T-cell (primary cell): ENCODE measurements around the gene NTN5. TPM values are rescaled to one million over a fixed set of nuclear protein-coding genes. Genes with fewer than 3 reads are reported as not detected.
A peak's percentile ranks its signal among the peaks of the same experiment; 100 is the strongest.
"Not testable (repeated sequence)": the region's sequence is repeated elsewhere in the genome, so short reads cannot be mapped to it uniquely, and the experiment has no call there.

Experiments used
- ATAC-seq, 4 experiments: fragments of 200-7000 bp in 3 of 4; fragments of 150-1000 bp in 1 of 4; cut with Tn5 transposase; replicated peaks in 1 of 4; 1 replicate in 3 of 4; 2 replicates in 1 of 4; pipeline ENCODE4 v1.10.0; 2021; ENCODE audit warnings: moderate library complexity in 3 of 4, mild to moderate bottlenecking in 2 of 4, moderate number of reproducible peaks in 1 of 4
- CTCF ChIA-PET, 2 donors: fragments of 300-600 bp; sonication (Branson Sonifier 250); formaldehyde crosslinking; loops; one replicate each; lab custom pipeline; 2022; ENCODE audit warnings: antibody characterized with exemption in 2 of 2; lab: Charles Lee
- POLR2A ChIA-PET, 2 donors: fragments of 300-600 bp; sonication (Branson Sonifier 250); formaldehyde crosslinking; loops; one replicate each; lab custom pipeline; 2022; ENCODE audit warnings: antibody characterized with exemption in 2 of 2; lab: Charles Lee
- DNase-seq, 35 experiments: peaks; one replicate each; pipeline versions ENCODE4 v3.0.0 to v3.0.0-alpha.2; 2013 to 2023
- H3K27ac ChIP-seq: one replicate; pipeline ENCODE4 v1.5.1; 2013; ENCODE audit warnings: low read length
- H3K27me3 ChIP-seq, 2 experiments: replicated peaks in 1 of 2; 1 replicate in 1 of 2; 2 replicates in 1 of 2; pipeline versions ENCODE4 v1.6.1 to v1.7.0; 2013; ENCODE audit warnings: low read length in 1 of 2, mixed read lengths in 1 of 2; ENCODE audit not compliant: control insufficient read depth in 2 of 2, insufficient read depth in 2 of 2; ENCODE audit errors: extremely low read depth in 1 of 2
- H3K36me3 ChIP-seq, 2 donors: 1 replicate in 1 of 2; 2 replicates in 1 of 2; pipeline versions ENCODE4 v1.6.1 to v1.7.0; 2013; ENCODE audit warnings: low read length in 1 of 2; ENCODE audit not compliant: control insufficient read depth in 2 of 2, insufficient read depth in 1 of 2; ENCODE audit errors: extremely low read depth in 1 of 2
- H3K4me1 ChIP-seq, 2 experiments: 1 replicate in 1 of 2; 2 replicates in 1 of 2; pipeline versions ENCODE4 v1.6.1 to v1.7.0; 2013; ENCODE audit warnings: low read length in 2 of 2, mixed read lengths in 1 of 2; ENCODE audit not compliant: insufficient read depth in 2 of 2, control insufficient read depth in 1 of 2; ENCODE audit errors: extremely low read depth in 1 of 2
- H3K4me3 ChIP-seq, 2 donors: 1 replicate in 1 of 2; 2 replicates in 1 of 2; pipeline versions ENCODE4 v1.5.1 to v1.7.0; 2013; ENCODE audit warnings: mild to moderate bottlenecking in 2 of 2, low read length in 1 of 2, moderate library complexity in 1 of 2; ENCODE audit not compliant: control insufficient read depth in 1 of 2; ENCODE audit errors: extremely low read depth in 1 of 2
- H3K9me3 ChIP-seq: 2 replicates; pipeline ENCODE4 v1.7.0; 2013
- H3K27ac Mint-ChIP-seq, 2 donors: one replicate each; pipeline ENCODE4 v1.8.0; 2020 to 2021; ENCODE audit warnings: mild to moderate bottlenecking in 2 of 2, mixed read lengths in 2 of 2
- H3K27me3 Mint-ChIP-seq, 2 donors: one replicate each; pipeline ENCODE4 v1.8.0; 2021 to 2022; ENCODE audit warnings: mixed read lengths in 2 of 2
- H3K36me3 Mint-ChIP-seq: one replicate; pipeline ENCODE4 v1.8.0; 2021; ENCODE audit warnings: mixed read lengths
- H3K4me1 Mint-ChIP-seq, 3 donors: one replicate each; pipeline ENCODE4 v1.8.0; 2020 to 2022; ENCODE audit warnings: mixed read lengths in 3 of 3, mild to moderate bottlenecking in 1 of 3
- H3K4me3 Mint-ChIP-seq, 3 donors: one replicate each; pipeline ENCODE4 v1.8.0; 2020 to 2022; ENCODE audit warnings: mild to moderate bottlenecking in 3 of 3, mixed read lengths in 3 of 3, moderate library complexity in 3 of 3
- H3K9me3 Mint-ChIP-seq, 3 donors: one replicate each; pipeline ENCODE4 v1.8.0; 2020 to 2022; ENCODE audit warnings: mixed read lengths in 3 of 3
- WGBS: methylation state at CpG from one replicate; pipeline ENCODE4 v1.1.5; 2013; ENCODE audit warnings: missing lambda C conversion rate; ENCODE audit not compliant: insufficient coverage; 5-methylcytosine and 5-hydroxymethylcytosine counted together
- total RNA-seq, 35 experiments: library from RNA in 6 of 35; stranded (reverse) in 6 of 35; fragments of 120-200 nt in 1 of 35; gene quantifications; one replicate each; pipeline versions ENCODE4 v1.2.1 to v1.2.4 and lab custom pipeline; 2013 to 2026

The NTN5 gene
- total RNA-seq, 5 donors from 2014 or later (not counting 1 experiment from before 2014, with no cell fraction given), result 2.2 to 4.2 (median 3.5) TPM

DNA sequence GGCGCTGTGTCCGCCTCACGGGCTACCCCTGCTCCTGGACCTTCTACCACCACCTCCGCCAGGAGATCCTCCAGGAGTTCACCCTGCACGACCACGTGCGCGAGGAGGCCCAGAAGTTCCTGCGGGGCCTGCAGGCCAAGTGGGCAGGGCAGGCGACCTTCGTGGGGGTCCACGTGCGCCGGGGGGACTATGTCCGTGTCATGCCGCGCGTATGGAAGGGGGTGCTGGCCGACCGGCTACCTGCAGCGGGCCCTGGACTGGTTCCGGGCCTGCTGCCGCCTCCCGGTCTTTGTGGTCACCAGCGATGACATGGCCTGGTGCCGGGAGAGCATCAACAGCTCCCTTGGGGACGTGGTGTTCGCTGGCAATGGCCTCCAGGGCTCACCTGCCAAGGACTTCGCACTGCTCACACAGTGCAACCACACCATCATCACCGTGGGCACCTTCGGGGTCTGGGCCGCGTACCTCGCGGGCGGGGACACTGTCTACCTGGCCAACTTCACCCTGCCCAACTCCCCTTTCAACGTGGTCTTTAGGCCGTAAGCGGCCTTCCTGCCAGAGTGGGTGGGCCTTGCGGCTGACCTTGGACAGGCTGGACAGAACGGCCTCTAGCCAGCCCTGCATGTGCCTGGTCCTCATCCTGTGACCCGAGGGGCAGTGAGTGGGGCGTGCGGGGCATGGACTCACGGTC lies 7.8 kb upstream of the NTN5 start:
- POLR2A ChIA-PET, result no interaction called here
- DNase-seq, result no peak
- Histone ChIP-seq H3K9me3 (no peaks in the 10 kb centered on the region), H3K27ac (no peak overlapping the region), H3K4me1 (peaks cover 0 to 3% of the 10 kb centered on the region in 2 experiments), H3K36me3 (no peaks in the 10 kb centered on the region), H3K4me3 (no peak overlapping the region), H3K27me3 (no peaks in the 10 kb centered on the region)
- Mint-ChIP-seq H3K27ac (no peak overlapping the region), H3K36me3 (no peaks in the 10 kb centered on the region), H3K9me3 (no peaks in the 10 kb centered on the region), H3K27me3 (no peaks in the 10 kb centered on the region), H3K4me1 (peaks cover 0 to 2% (median 0%) of the 10 kb centered on the region in 3 donors), H3K4me3 (no peak overlapping the region)
- CTCF ChIA-PET, result no interaction called here
- 91% methylated on average over 44 of the region's 45 CpGs for WGBS
- no peak for ATAC-seq

DNA sequence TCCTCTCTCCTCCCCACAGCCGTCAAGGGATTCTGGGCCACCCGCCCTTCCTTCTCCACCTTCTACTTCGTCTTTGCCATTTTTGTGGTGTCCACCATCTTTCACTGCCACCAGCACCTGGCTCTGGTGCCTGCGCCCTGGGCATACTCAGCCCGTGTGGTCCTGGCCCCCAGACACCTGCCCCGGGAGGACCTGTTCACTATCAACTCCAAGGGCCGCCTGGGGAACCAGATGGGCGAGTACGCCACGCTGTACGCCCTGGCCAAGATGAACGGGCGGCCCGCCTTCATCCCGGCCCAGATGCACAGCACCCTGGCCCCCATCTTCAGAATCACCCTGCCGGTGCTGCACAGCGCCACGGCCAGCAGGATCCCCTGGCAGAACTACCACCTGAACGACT lies 7.2 kb upstream of the NTN5 start:
- H3K4me3 Mint-ChIP-seq, H3K36me3 Mint-ChIP-seq, CTCF ChIA-PET, POLR2A ChIA-PET, H3K36me3 ChIP-seq, H3K27me3 Mint-ChIP-seq, H3K27ac Mint-ChIP-seq, ATAC-seq, H3K27ac ChIP-seq, H3K4me1 ChIP-seq, DNase-seq, H3K4me3 ChIP-seq, H3K27me3 ChIP-seq, H3K4me1 Mint-ChIP-seq, H3K9me3 Mint-ChIP-seq, H3K9me3 ChIP-seq: not testable (repeated sequence)
- 96% methylated on average over 4 of the region's 19 CpGs for WGBS

DNA sequence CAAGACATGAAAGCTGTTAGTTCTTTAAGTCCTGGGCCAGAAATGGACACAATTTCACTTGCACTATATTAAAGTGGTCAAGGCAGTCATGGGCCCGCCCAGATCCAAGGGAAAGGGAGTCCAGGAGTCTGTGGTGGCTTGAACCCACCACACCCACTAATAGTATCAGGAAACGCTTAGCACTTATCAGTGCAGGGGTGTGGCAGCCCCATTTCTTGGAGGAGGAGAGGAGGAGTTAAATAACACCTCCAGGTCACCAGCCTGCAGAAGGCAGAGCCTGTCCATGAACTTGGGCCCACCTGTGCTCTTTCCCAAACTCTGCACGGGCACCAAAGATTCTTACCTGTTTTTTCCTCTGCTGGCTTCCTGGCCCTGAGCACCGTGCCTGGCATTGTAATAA lies 5.4 kb upstream of the NTN5 start:
- peaks cover 0 to 10% of the 10 kb centered on the region in 2 experiments for H3K4me1 ChIP-seq
- no peaks in the 10 kb centered on the region for H3K9me3 Mint-ChIP-seq
- no peak overlapping the region for H3K27ac Mint-ChIP-seq
- ChIA-PET POLR2A (no interaction called here), CTCF (interaction anchor here in 1 of 2 donors (0.6 kb wide), 1 partner anchor 1572 kb away, joined by 3 read pairs; no protein-coding TSS in a partner anchor)
- ATAC-seq (no peak), DNase-seq (no peak)
- H3K27me3 Mint-ChIP-seq, result no peaks in the 10 kb centered on the region
- H3K4me3 Mint-ChIP-seq, result no peak overlapping the region
- H3K27me3 ChIP-seq, result no peaks in the 10 kb centered on the region
- peaks cover 6 to 7% (median 6%) of the 10 kb centered on the region in 3 donors for H3K4me1 Mint-ChIP-seq
- WGBS, result no CpG with 5 or more reads among the region's 4 CpGs
- no peaks in the 10 kb centered on the region for H3K36me3 Mint-ChIP-seq
- no peaks in the 10 kb centered on the region for H3K9me3 ChIP-seq
- no peaks in the 10 kb centered on the region for H3K36me3 ChIP-seq
- H3K4me3 ChIP-seq, result no peak overlapping the region
- H3K27ac ChIP-seq, result no peak overlapping the region

DNA sequence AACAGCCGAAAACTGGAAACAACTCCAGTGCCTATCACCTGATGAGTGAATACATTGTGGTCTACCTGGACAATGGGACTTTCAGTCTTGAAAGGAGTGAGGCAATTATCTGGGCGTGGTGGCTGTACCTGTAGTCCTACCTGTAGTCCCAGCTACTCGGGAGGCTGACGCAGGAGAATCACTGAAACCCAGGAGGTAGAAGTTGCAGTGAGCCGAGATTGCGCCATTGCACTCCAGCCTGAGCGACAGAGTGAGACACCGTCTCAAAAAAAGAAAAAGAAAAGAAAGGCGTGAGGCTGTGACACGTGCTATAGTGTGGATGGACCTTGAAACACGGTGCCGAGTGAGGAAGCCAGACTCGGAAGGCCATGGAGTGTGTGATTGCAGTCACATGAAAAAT lies 4.1 kb upstream of the NTN5 start:
- 80% methylated on average over 13 of the region's 13 CpGs for WGBS
- peaks cover 0 to 10% of the 10 kb centered on the region in 2 experiments for H3K4me1 ChIP-seq
- POLR2A ChIA-PET, result no interaction called here
- H3K27me3 Mint-ChIP-seq, result no peaks in the 10 kb centered on the region
- no peak overlapping the region for H3K27ac ChIP-seq
- no peak overlapping the region for H3K4me3 Mint-ChIP-seq
- CTCF ChIA-PET, result no interaction called here
- H3K36me3 Mint-ChIP-seq, result no peaks in the 10 kb centered on the region
- no peaks in the 10 kb centered on the region for H3K27me3 ChIP-seq
- H3K27ac Mint-ChIP-seq, result no peak overlapping the region
- no peaks in the 10 kb centered on the region for H3K9me3 ChIP-seq
- DNase-seq, result no peak
- no peaks in the 10 kb centered on the region for H3K9me3 Mint-ChIP-seq
- no peaks in the 10 kb centered on the region for H3K36me3 ChIP-seq
- no peak for ATAC-seq
- H3K4me1 Mint-ChIP-seq, result peaks cover 6 to 7% (median 6%) of the 10 kb centered on the region in 3 donors
- no peak overlapping the region for H3K4me3 ChIP-seq

GRCh38 chr19:48676487-48676886 lies 3.7 kb upstream of the NTN5 start:
- H3K4me1 Mint-ChIP-seq, result peaks cover 6 to 7% (median 6%) of the 10 kb centered on the region in 3 donors
- DNase-seq (no peak), ATAC-seq (no peak)
- no peak overlapping the region for H3K4me3 ChIP-seq
- H3K36me3 Mint-ChIP-seq, result no peaks in the 10 kb centered on the region
- H3K27ac Mint-ChIP-seq, result no peak overlapping the region
- POLR2A ChIA-PET, result no interaction called here
- no peaks in the 10 kb centered on the region for H3K9me3 ChIP-seq
- H3K4me1 ChIP-seq, result peaks cover 0 to 10% of the 10 kb centered on the region in 2 experiments
- no peaks in the 10 kb centered on the region for H3K27me3 Mint-ChIP-seq
- CTCF ChIA-PET, result no interaction called here
- H3K27ac ChIP-seq, result no peak overlapping the region
- H3K36me3 ChIP-seq, result no peaks in the 10 kb centered on the region
- no peaks in the 10 kb centered on the region for H3K9me3 Mint-ChIP-seq
- H3K4me3 Mint-ChIP-seq, result no peak overlapping the region
- WGBS, result 80% methylated on average over 16 of the region's 17 CpGs
- H3K27me3 ChIP-seq, result no peaks in the 10 kb centered on the region

DNA sequence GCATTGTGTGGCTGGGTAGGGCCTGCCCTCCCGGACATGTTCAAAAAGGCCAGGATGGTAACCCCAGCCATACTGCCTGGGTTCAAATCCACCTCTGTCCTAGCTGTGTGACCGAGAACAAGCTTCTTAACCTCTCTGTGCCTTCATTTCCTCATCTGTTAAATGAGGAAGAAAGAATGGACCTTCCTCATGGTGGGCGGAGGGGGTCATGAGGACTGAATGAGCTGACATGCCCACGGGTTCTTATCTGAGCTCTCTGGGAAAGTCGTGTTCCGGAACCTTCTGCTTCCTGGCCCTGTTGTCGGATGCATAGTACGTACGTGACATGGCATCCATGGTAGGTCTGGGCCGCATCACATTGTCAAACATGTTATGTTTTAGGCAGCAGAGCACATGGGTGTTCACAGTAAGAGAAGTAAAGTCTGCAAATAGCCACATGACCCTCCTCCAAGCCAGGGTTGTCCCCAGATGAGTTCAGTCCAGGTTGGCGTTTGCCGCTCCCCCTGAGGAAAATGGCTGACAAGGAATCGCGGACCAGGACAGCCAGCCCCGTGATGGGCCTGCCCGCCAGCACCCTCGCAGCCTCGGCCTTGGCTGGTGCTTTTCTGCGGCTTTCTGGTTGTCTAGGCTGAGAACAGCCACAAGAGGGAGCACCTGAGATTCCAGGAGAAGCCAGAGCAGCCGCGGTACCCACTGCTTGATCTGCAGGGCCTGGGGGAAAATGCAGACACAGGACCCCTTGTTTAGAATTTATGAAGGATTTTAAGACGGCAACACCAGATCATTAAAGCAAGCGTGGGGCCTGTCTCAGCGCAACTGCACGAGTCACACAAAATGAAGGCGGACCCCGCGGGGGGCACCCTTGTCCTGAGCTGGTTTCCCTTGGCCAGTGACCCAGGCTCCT lies 2.4 kb upstream of the NTN5 start:
- POLR2A ChIA-PET, result no interaction called here
- Histone ChIP-seq H3K27ac (no peak overlapping the region), H3K36me3 (no peaks in the 10 kb centered on the region), H3K27me3 (no peaks in the 10 kb centered on the region), H3K4me1 (peaks cover 0 to 10% of the 10 kb centered on the region in 2 experiments), H3K9me3 (no peaks in the 10 kb centered on the region), H3K4me3 (no peak overlapping the region)
- Mint-ChIP-seq H3K9me3 (no peaks in the 10 kb centered on the region), H3K27me3 (no peaks in the 10 kb centered on the region), H3K36me3 (no peaks in the 10 kb centered on the region), H3K4me1 (peaks cover 6 to 7% (median 6%) of the 10 kb centered on the region in 3 donors), H3K4me3 (no peak overlapping the region), H3K27ac (no peak overlapping the region)
- WGBS, result 46% methylated on average over 26 of the region's 28 CpGs
- ATAC-seq (peak; percentile 87 to 95 (median 92)), DNase-seq (peak; percentile 43 to 89 (median 69))
- CTCF ChIA-PET, result interaction anchor here (0.5 to 1.9 kb wide), 5 partner anchors 17 to 318 kb away, joined by 3 to 8 read pairs (median 3); partner anchors contain the start of genes CA11 (in 1 of the 2) and RUVBL2 (in 1 of the 2)
